GM19467 (cell line): Measurements from ENCODE around the gene GIMAP1.

Experiments used
- ATAC-seq: cut with Tn5 transposase; IDR thresholded peaks from one replicate; pipeline ENCODE4 v1.9.1; 2021; ENCODE audit warnings: mild to moderate bottlenecking, moderate library complexity; ENCODE audit not compliant: unreplicated experiment

The GIMAP1 gene

DNA sequence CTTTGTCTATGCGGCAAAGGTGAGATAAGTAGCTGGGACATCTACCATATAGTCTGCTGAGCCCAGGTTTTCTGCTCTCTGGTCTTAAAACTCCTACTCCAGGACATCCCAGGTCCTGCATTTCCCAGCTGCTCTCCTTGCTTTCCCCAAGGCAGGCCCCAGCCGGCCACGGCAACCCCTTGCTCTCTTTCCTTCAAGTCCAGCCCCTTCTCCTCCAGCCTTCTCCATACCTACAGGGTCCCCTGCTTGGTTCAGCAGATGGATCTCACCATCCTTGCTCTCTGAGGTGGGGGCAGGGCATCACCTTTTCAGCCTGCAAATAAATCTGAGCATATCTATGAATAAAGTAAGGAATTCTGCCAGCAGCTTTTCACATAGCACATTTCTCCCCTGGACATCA lies 29.5 kb downstream of the GIMAP1 start:
- ATAC-seq: no peak

- no peak for ATAC-seq
Measured at GRCh38 chr7:150746921-150747320, 30.5 kb downstream of the GIMAP1 start.

- ATAC-seq: no peak
Measured at GRCh38 chr7:150748376-150748775, 32.0 kb downstream of the GIMAP1 start.

- no peak for ATAC-seq
Measured at GRCh38 chr7:150751702-150752101, 35.3 kb downstream of the GIMAP1 start.

DNA sequence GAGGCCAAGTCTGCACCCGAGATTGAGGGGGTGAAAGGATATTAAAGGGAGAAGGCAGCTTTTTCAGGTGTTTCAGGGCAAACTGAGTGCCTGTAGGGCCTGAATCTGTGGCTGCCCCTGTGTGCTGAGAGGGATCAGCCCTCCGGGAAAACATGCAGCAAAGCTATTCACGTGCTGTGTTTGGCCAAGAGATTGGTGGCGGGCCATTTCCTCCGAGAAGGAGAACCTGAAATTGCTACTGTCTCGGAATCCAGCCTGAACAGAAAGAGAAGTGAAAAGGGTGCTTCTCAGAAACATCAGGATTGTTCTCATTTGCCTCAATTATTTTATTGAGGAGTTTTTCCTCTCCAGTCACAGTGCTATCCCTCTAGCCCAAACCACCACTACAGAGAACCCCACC lies 36.8 kb downstream of the GIMAP1 start:
- ATAC-seq: no peak

DNA sequence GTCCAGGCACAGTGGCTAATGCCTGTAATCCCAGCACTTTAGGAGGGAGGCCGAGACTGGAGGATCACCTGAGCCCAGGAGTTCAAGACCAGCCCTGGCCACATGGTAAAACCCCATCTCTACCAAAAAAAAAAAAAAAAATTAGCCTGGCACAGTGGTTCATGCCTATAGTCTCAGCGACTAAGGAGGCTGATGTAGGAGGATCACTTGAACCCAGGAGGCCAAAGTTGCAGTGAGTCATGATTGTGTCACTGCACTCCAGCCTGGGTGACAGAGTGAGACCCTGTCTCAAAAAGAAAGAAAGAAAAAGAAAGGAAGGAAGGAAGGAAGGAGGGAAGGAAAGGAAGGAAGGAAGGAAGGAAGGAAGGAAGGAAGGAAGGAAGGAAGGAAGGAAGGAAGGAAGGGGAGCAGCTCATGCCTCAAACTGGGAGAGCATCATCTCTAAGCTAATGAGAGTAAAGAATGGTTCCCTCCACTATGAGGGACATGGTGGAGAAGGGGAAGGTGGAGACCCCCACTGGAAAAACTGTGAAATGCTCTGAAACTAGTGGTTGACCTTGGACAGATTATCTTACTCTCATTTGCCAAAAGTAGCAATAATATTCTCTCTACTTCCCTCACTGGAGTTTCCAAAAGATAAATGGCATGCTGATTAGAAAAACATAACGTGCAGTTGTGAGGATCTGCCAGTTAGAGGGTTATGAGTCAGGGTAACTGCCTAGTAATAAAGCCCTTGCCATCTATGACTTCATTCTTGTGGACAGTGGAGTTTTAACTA lies 37.6 kb downstream of the GIMAP1 start:
- no peak for ATAC-seq

DNA sequence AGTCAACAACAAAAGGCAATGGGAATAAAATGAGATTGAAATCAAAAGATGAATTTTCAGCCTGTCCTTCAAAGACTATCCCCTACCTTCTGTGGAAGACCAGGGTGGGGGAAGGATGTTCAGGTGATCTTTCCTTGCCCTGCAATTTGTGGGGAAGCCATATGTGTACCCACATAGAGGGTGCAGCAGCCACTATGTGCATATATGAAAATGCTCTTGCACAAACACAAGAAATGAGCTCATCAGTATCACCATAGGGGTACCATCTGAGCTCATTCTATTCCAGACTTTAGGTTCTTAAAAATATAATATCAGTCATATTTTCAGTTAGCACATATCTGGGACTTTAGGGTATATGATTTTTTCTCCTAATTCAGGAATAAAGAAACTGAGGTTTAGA lies 38.5 kb downstream of the GIMAP1 start:
- ATAC-seq: no peak

- ATAC-seq: no peak
Measured at GRCh38 chr7:150755473-150756099, 39.2 kb downstream of the GIMAP1 start.

GRCh38 chr7:150756166-150756565 lies 39.8 kb downstream of the GIMAP1 start:
- no peak for ATAC-seq

DNA sequence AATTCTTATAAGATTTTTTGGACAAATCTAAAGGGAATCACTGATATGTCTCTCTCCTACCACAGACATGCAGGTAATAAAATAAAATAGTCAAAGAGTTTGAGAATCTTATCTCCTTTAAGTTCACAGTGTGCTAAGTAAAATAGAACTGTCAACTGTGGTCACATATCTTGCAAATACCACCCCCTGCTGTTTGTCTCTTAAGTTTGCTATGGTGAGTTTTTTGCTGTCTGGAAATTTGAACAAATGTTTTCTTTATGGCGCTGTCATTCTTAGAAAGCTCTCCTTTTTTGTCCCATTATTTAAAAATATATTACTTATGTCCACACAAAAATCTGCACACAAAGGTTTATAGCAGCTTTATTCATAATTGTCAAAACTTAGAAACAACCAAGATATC lies 40.4 kb downstream of the GIMAP1 start:
- no peak for ATAC-seq

- no peak for ATAC-seq
Measured at GRCh38 chr7:150759479-150759878, 43.1 kb downstream of the GIMAP1 start.

DNA sequence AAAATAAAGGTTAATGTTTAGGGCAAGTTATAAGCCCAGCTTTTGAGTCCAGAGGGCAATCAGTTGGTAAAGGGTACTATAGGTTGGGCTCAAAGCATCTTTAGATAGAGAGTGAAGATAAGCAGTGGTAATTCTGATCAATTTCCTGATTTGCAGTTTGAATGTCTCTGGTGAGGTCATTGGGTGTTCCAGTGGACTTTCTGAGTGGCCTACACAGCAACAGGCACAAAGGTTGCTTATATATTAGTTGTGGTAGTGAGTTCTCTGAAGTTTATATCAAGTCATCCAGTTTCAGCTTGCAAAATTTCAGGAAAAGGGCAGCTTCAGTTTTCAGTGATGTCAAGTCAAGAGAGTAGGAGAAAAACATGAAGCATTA lies 49.9 kb downstream of the GIMAP1 start:
- ATAC-seq: no peak

GRCh38 chr7:150769768-150770167 lies 53.4 kb downstream of the GIMAP1 start:
- no peak for ATAC-seq
